HG03066 (cell line): Measurements from ENCODE around the gene TEKTIP1.

ENCODE experiments used
- ATAC-seq: cut with Tn5 transposase; IDR thresholded peaks from one replicate; pipeline ENCODE4 v1.9.1; 2021; ENCODE audit warnings: low read depth; ENCODE audit not compliant: unreplicated experiment

The TEKTIP1 gene

DNA sequence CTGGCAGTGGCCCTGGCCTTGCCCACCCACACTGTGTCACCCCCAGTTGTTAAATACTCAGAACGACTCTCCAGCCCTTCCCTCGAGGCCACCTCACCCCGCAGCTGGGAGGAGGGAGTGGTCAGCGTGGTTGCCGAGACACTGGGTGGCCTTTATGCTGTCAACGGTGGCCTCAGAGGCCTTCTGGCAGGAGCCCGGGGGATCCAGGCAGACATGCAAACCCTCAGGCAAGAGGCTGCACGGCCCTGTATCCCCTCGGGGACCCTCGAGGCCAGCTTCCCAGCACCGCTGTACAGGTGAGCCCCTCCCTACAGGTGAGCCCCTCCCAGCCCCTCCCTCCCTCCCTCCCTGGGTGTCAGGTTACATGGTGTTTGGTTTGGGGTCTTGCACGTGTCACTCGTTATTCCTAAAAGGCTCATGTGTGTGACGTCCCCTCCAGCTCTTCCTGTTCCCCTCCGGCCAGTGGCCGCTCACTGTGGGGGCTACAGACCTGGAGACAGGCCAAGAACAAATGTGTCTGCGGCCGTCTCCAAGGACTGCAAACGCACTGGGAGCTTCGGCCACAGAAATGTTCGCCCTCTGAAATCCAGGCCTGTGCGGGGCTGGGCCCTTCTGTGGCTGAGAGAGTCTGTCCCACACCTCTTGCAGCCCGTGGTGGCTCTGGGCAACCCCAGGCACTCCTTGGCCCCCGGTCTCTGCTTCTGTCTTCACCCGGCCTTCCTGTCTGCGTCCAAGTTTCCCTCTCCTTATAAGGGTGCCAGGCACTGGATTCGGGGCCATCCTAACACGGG, at the start of gene TEKTIP1:
Gene TEKTIP1, plus strand, starts transcription at position 210 of the 791 bp plus-strand sequence. Its CDS starts 4 bp downstream, at position 214.
- no peak for ATAC-seq

DNA sequence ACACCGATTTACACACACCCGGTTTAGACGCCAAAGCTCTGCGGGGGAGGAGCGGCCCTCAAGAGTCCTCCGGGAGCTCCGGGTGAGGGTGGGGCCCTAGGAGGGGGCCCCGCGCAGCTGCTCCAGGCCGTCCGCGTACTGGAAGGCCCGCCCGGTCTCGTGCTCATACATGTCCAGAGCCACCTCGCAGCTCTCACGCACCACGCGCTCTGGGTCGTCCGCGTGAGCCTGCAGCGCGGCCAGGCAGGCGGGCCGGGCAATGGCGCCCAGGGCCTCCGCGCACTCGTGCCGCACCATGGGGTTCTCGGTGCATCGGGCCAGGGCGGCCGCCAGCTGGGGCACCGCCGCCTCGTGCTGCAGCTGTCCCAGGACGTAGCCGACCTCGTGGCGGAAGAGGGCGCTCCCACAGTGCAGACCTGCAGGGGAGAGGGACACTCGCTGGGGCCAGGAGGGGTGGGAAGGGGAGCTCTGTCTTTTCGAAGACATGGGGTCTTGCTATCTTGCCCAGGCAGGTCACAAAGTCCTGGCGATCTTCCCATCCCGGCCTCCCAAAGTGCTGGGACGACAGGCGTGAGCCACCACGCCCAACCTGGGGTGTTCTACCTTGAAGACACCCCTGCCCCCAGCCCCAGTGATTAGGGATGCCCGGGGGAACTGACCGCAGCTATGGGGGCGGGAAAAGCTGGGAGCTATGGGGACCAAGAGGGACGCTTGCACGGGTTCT, 47.4 kb upstream of the TEKTIP1 start:
- ATAC-seq, result no peak

DNA sequence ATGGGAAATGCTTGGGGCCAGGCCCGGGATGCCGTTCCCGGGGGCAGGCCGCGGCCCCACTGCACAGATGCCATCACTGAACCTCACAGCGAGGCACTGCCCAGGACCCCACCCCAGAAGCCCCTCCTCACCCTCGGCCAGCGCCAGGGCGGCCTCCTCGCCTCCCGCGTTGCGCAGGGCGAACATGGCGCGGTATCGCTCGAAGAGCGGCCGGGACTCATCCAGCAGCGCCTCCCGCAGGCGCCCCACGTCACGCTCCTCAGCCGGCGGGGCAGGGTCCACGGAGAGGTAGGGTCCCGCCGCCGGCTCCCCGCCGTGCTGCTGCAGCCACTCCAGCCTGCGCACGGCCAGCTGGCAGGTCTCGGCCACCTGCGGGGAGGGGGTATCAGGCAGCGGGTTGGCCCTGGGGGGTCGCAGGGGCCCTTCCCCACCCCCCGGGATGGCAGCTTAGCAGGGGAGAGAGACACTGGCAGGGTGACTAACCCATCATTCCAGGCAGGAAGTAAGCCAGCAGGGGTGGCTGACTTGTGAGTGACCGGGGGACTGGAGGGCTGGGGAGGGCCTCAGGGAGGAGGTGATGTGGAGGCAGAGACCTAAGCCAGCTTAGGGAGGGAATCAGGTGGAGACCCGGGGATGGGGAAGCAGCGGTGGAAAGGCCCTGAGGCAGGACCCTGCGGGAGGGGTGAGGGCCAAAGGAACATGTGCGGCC, 46.7 kb upstream of the TEKTIP1 start:
- ATAC-seq, result no peak

DNA sequence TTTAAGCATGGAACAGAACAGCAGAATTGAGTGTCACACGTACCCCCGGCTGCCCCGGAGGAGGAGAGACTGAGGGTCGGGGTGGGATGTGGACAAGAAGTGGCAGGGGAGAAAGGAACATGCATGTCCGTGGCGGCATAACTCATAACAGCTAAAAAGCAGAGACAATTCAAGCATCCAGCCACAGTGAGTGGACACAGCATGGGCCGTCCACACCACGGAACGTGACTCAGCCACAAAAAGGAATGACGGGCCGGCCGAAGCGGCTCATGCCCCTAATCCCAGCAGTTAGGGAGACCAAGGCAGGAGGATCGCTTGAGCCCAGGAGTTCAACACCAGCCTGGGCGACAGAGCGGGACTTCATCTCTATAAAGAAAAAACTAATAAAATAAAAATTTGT, 46.1 kb upstream of the TEKTIP1 start:
- ATAC-seq, result no peak

DNA sequence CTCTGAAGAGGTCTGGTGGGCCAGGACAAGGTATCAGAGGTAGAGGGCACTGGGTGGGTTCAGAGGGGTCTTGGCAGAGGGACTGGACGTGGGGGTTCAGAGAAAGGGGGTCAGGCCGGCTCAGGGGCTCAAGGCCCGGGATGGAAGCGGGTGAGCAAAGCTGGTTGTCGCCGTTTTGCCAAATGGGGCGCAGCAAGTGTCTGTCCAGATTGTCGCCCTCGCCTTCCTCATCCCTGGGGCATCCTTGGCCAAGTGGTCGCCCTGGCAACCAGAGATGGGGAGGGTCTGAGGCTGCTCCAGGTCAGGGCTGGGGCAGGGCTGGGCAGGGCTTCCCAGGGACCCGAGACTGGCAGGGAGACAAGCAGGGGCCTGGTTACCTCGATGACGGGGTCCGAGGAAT, 45.3 kb upstream of the TEKTIP1 start:
- ATAC-seq, result no peak

DNA sequence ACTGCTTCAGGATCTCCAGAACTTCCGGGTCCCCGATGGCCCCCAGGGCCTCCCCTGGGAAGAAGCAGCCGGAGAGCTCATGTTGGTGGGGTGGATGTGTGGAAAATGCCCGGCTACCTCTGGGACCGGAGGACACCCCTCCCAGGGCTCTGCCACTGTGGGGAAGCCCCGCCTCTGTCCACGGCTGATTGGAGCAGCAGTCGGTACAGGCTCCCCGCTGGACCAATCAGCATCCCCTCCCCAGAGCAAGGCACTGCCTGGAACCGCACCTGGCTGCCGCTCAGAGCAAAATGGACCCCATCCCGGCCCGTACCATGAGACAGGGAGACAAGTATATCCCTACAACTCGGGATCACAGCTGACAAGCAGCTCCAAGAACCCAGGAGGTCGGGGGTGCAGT, 44.9 kb upstream of the TEKTIP1 start:
- ATAC-seq, result no peak

DNA sequence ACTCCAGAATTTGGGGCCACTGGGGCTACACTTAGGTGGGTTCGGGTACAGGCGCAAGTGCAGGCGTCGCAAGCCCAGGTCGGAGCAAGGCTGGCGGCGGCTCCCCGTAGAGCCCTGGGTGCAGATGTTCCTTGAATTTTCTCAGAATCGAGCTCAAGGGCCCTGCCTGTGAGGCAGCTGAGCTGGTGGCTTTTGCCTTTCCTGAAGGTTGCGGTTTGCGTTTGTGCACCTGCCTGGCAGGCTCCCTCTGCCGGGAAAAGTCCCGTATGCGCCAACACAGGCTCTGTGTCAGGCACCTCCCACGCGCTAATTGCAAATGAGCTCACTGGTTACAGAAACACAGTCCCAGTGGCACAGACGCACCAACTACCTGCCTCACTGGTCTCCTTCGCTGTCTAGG, 44.4 kb upstream of the TEKTIP1 start:
- ATAC-seq, result no peak

DNA sequence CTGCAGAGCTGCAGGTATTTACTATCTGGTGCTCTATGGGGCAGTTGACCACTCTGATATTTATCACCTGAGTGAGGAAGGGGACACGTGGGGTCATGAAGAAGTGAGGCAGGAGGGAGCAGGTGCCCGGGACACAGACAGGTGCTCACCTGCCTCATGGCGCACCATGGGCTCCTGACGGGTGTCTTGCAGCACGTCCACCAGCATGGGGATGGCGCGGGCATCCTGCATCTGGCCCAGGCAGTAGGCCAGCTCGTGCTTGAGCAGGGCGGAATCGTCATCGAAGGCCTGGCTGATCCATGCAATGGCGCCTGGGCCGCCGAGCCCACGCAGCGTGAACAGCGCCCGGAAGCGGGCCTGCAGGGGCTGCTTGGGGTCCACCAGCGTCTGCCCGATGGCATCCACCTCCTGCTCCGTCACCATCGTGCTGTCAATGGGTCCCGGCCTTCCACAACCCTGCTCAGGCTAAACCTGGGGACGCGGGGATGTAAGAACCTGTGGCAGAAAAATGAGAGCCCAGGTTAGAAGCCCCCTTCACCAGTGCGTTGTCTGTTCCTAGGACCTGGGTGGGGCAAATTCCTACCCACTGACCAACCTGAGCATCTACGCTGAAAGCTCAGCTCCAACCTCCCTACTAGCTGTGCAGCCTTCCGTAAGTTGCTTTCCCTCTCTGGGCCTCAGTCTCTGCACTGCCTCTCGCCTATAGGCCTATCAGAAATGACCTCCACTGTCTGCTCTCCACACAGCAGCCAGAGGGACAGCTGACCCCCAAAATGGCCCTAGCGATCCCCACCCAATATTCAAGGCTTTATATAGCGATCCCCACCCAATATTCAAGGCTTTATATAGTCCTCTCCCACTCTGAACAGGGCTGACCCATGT, 42.3 kb upstream of the TEKTIP1 start:
- ATAC-seq, result no peak

DNA sequence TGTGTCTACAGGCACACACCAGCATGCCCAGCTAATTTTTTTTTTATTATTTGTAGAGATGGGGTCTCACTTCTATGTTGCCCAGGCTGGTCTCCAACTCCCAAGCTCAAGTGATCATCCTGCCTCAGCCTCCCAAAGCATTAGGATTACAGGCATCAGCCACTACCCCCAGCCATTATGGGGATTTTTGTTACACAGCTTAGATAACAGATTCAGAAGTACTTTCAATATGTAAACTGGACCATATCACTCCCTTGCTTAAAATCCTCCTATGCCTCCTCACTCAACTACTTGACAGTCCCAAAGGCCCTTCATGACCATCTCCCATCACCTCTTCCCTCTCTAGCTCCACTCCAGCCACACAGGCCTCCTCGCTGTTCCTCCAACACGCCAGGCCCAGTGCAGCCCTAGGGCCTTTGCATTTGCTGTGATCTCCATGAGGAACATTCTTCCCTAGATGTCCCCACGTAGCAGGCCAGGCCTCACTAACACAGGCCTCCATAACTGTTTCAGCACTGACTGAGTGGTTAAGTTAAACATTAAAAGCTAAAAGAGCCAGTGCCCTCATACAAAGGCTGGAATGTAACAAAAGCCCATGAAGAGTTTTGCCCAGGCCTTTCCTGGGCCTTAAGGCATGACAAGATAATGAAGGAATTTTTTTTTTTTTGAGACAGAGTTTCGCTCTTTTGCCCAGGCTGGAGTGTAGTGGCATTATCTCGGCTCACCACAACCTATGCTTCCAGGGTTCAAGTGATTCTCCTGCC, 41.0 kb upstream of the TEKTIP1 start:
- no peak for ATAC-seq

DNA sequence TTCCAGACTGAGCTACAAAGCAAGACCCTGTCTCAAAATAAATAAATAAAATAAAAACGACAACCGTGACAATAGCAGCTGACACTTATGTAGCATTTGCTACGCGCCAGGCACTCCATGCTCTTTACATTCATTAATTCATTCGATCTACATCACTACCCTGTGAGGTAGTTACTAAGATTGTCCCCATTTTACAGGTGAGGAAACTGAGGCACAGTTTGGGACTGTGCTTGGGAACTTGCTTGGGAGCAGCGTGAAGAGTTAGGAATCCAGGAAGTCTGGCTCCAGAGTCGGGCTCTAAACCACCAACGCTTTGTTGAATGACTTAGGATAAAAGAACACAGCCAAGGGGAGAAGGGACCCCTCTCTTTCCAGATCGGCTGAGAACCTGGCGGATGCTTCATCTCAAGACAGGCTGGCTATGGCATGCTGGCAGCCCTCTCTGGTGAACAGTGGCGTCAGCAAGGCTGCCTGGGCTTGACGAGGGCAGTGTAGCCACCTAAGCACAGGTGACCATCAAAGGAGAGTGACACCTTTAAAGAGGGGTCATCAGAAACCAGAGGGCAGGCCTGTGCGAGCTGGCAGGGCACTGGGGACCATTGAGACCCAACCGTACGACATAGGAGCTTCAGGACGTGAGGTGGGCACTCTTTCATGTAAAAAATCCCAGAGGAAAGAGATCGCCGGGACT, 39.1 kb upstream of the TEKTIP1 start:
- ATAC-seq, result no peak

DNA sequence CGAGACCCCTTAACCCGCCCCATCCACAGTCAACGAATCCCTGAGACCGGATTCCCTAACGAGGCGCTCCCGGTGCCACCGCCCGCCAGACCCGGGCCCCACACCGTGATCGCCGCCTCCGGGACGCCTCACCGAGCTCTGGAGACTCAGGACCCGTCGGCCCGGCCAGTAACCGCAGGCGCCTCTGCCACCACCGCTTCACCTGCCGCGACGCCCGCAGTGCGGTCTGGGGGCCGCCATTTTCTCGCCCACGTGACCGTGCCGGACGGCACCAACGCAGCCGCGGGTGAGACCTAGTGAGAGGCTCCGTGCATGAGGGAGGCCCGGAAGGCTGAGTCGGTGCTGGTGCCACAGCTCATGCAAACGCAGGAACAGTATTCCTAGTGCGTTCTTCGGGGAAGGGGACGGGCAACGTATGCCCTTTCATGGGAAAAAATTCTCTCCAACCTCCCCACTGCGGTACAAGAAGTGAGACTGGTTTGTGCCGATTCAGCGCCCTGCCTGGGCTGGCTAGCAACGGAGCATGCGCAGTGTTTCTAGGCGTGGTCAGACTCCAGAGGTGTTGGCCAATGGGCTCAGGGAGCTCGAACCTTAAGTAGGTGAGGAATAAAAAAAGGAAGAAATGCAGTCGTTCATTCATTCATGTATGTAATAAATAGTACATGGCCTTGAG, 38.4 kb upstream of the TEKTIP1 start, which contains the start of gene DOHH:
Gene DOHH, minus strand, starts transcription at position 246 of the 673 bp plus-strand sequence. CDS start 3,860 bp downstream, outside the sequence.
- ATAC-seq, result peak; percentile 83

DNA sequence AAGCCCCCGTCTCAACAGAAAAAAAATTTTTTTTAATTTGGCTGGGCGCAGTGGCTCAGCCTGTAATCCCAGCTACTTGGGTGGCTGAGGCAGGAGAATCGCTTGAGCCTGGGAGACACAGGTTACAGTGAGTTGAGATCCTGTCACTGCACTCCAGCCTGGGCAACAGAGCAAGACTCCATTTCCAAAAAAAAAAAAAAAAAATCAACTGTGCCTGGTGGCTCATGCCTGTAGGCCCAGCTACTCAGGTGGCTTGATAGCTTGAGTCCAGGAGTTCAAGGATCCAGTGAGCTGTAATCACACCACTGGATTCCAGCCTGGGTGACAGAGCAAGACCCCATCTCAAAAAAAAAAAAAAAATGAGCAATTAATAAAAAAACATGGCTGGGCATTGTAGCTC, 37.2 kb upstream of the TEKTIP1 start:
- ATAC-seq, result no peak

DNA sequence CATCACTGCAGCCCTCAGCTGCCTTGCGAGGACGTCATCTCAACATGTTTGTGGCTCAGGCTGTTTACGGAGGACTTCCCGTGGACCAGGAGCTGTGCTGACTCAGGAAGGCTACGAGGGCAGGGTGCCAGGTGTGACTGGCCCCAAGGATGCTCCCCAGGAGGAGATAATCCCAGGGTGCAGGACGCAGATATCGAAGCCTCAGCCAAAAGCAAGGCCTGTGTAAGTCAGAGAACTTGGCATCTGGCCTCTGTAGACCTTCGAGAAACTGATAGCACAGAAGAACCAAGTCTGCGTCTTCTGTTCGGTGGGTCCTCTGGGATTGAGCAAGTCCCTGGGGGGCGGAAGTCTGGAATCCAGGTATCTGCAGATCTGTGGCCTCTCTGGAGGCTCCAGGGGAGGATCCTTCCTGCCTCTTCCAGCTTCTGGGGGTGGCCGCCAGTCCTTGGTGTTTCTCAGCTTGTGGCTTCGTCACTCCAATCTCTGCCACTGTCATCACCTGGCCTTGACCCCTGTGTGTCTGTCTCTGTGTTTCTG, 35.9 kb upstream of the TEKTIP1 start:
- ATAC-seq, result no peak

DNA sequence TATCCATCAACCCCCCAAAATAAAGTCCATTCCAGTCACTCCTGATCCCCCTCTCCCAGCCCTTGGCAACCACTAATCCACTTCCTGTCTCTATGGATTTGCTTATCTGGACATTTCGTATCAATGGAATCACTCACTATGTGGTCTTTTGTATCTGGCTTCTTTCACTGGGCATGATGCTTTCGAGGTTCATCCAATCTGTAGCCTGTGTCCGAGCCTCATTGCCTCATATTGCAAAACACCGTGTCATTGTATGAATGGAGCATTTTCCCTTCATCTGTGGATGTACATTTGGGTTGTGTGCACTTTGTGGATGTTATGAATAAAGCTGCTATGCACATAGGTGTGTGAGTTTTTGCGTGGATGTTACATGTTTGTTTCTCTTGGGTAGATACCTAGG, 34.2 kb upstream of the TEKTIP1 start:
- ATAC-seq, result no peak

DNA sequence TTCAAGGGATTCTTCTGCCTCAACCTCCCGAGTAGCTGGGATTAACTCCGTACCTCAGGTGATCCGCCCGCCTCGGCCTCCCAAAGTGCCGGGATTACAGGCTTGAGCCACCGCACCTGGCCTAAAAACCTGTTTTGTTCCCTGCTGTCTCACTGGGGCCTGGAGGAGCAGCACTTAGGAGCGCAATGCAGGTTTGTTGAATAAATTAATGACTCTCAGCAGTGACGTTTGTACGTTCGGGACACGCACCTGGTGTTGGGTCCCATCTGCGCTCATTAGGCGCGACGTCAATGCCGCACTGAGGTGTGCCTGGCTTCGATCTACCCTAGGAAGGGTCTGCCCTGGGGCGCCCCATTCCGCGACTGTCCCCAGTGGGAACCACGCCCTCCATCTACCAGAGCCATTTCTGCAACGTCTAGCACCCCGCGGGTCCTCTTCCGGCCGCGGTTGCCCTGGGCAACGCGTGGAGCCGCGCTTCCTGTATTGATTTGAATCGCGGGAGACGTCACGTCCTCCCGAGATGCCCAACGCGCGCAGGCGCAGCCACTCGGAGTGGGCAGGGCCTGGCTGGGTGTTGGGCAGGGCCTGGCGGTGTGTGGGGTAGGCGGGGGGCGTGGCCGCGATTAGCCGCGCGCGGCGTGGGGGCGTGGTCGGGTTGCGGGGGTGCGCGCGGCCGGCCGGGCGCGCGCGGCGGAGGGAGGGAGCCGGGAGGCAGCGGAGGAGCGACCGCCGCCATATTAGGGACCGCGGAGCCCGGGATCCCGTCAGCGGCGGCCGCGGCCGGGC, 33.2 kb upstream of the TEKTIP1 start, which contains the start of gene FZR1:
Gene FZR1, plus strand, starts transcription at position 714 of the 786 bp plus-strand sequence. CDS start 16,679 bp downstream, outside the sequence.
- ATAC-seq, result peak; percentile 90

DNA sequence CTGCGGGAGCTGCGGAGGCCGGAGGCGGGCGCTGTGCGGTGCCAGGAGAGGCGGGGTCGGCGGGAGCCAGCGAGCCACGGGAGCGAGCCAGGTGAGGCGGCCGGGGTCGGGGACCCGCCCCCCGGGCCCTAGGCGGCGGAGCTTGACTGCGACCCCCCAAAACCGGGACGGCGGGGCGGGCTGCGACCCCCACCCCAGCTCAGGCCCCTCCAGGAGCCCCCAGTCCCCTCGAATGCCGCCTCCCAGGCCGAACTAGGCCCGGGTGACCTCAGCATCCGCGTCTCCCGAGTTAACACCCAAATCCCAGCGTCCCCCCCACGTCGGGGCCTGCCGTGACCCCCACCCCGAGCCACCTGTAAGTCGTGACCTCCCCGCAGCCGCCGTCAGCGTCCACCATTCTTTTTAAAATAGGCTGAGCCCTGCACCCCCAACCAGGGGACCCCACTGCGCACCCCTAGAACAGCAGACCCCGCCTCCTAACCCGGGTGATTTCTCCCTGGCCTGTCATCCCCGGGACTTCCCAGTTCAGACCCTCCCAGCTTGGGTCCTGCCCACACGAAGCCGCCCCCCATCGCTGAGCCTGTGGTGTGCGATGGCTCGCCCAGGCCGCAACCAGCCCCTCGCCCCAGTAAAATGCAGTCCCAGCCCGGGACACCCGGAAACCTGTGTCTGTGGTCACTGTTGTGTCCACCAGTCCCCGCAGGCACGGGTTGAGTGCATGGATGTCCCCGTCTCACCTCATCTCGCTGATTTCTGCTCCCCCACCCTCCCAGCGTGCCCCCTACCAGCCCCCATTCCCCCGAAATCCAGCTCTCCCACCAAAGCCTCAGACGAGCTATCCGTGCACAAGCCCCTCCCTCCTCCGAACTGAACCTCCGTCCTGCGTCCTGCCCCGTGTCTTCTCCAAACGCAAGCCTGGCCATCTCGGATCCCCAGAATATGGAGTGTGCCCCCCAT, 32.3 kb upstream of the TEKTIP1 start:
- peak; percentile 12 for ATAC-seq
